Upper lobe of right lung (tissue), 1 donor: ENCODE measurements around the gene SLC6A16. TPM values are rescaled to one million over a fixed set of nuclear protein-coding genes. Genes with fewer than 3 reads are reported as not detected.

ENCODE experiments used
- ATAC-seq: fragments of 200-7000 bp; cut with Tn5 transposase; one replicate; pipeline ENCODE4 v1.9.1; 2020; ENCODE audit warnings: mild to moderate bottlenecking, moderate library complexity
- DNase-seq: peaks from one replicate; pipeline ENCODE4 v3.0.0-alpha.2; 2020
- H3K27ac ChIP-seq: fragments of 200-600 bp; one replicate; pipeline ENCODE4 v1.8.0; 2022
- H3K27me3 ChIP-seq: fragments of 200-600 bp; one replicate; pipeline ENCODE4 v1.8.0; 2022; ENCODE audit warnings: mild to moderate bottlenecking
- H3K36me3 ChIP-seq: fragments of 200-600 bp; one replicate; pipeline ENCODE4 v1.8.0; 2022
- H3K4me1 ChIP-seq: fragments of 200-600 bp; one replicate; pipeline ENCODE4 v1.8.0; 2022
- H3K4me3 ChIP-seq: fragments of 200-600 bp; one replicate; pipeline ENCODE4 v1.8.0; 2022; ENCODE audit warnings: mild to moderate bottlenecking
- H3K9me3 ChIP-seq: fragments of 200-600 bp; one replicate; pipeline ENCODE4 v1.8.0; 2022
- intact Hi-C: fragments of 100-400 bp; cut with DNase I; formaldehyde crosslinking; loops from one replicate; pipeline ENCODE4 v1.11.0; 2022
- total RNA-seq: library from RNA; stranded (reverse); fragmentation: NEBNext Ultra II Directional; extraction: Animal tissue kit (Norgen Biotek cat#: 25700); gene quantifications from one replicate; pipeline ENCODE4 v1.2.1, GENCODE V29; 2021
- TF ChIP-seq, protein P1 (sequence below): fragments of 200-600 bp; IDR thresholded peaks from one replicate; pipeline ENCODE4 v1.8.0; 2022; ENCODE audit warnings: antibody characterized with exemption
- donor health status: DM: no; HTN: yes; CAD: no; lungs with severe emphysema.

The SLC6A16 gene
- total RNA-seq, 1 donor from 2014 or later: 4.5 TPM

- no peaks in the 10 kb centered on the region for H3K27me3 ChIP-seq
- TF ChIP-seq, protein P1, sequence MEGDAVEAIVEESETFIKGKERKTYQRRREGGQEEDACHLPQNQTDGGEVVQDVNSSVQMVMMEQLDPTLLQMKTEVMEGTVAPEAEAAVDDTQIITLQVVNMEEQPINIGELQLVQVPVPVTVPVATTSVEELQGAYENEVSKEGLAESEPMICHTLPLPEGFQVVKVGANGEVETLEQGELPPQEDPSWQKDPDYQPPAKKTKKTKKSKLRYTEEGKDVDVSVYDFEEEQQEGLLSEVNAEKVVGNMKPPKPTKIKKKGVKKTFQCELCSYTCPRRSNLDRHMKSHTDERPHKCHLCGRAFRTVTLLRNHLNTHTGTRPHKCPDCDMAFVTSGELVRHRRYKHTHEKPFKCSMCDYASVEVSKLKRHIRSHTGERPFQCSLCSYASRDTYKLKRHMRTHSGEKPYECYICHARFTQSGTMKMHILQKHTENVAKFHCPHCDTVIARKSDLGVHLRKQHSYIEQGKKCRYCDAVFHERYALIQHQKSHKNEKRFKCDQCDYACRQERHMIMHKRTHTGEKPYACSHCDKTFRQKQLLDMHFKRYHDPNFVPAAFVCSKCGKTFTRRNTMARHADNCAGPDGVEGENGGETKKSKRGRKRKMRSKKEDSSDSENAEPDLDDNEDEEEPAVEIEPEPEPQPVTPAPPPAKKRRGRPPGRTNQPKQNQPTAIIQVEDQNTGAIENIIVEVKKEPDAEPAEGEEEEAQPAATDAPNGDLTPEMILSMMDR: peak; percentile 21
- peak within 1 kb of the TSS; percentile 76 for H3K4me3 ChIP-seq
- DNase-seq (peak; percentile 99), ATAC-seq (peak; percentile 95)
- intact Hi-C loops: no loop called here
- H3K4me1 ChIP-seq: peaks cover 7% of the 10 kb centered on the region
- H3K27ac ChIP-seq: peak within 1 kb of the TSS; percentile 88
- H3K36me3 ChIP-seq: peaks cover 10% of the 10 kb centered on the region
- H3K9me3 ChIP-seq: peaks cover 2% of the 10 kb centered on the region
These were observed 38.5 kb upstream of the SLC6A16 start, which contains the start of gene DKKL1 for GRCh38 chr19:49363268-49364082. TSS of gene DKKL1 (plus strand) at chr19:49363877. CDS start at chr19:49363999, 122 bp downstream.

DNA sequence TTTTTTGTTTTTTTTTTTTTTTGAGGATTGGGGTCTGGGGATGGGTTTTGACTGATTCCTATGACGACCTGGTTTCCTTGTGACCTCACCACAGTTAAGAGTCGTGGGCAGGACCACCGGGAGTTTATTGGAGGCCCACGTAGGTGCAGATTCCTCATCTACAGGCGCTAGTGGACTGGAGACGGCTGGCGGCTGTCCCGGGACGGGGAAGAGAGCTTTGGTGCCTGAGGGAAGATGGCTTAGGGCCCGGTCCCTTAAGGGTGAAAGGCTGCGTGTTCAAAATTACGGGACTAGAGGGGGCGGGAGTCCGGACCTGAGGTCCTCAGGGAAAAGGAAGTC, 37.9 kb upstream of the SLC6A16 start:
- peak; percentile 71 for DNase-seq
- H3K4me3 ChIP-seq: peak overlapping the region; percentile 76
- no peak for ATAC-seq
- H3K27me3 ChIP-seq: no peaks in the 10 kb centered on the region
- H3K4me1 ChIP-seq: peaks cover 7% of the 10 kb centered on the region
- TF ChIP-seq, protein P1: no peak
- H3K36me3 ChIP-seq: peaks cover 15% of the 10 kb centered on the region
- H3K9me3 ChIP-seq: no peaks in the 10 kb centered on the region
- intact Hi-C loops: no loop called here
- H3K27ac ChIP-seq: peak overlapping the region; percentile 61

- intact Hi-C loops: no loop called here
- H3K9me3 ChIP-seq: no peaks in the 10 kb centered on the region
- ATAC-seq: peak; percentile 16
- peak within 1 kb of the TSS; percentile 76 for H3K4me3 ChIP-seq
- no peaks in the 10 kb centered on the region for H3K27me3 ChIP-seq
- peak; percentile 85 for DNase-seq
- peak within 1 kb of the TSS; percentile 88 for H3K27ac ChIP-seq
- H3K36me3 ChIP-seq: peaks cover 15% of the 10 kb centered on the region
- TF ChIP-seq, protein P1: no peak
- H3K4me1 ChIP-seq: peaks cover 7% of the 10 kb centered on the region
These were observed 37.3 kb upstream of the SLC6A16 start, which contains the start of gene TEAD2 for GRCh38 chr19:49362048-49362928. TSS of gene TEAD2 (minus strand) at chr19:49362416. CDS start at chr19:49360075, 2,341 bp downstream.

DNA sequence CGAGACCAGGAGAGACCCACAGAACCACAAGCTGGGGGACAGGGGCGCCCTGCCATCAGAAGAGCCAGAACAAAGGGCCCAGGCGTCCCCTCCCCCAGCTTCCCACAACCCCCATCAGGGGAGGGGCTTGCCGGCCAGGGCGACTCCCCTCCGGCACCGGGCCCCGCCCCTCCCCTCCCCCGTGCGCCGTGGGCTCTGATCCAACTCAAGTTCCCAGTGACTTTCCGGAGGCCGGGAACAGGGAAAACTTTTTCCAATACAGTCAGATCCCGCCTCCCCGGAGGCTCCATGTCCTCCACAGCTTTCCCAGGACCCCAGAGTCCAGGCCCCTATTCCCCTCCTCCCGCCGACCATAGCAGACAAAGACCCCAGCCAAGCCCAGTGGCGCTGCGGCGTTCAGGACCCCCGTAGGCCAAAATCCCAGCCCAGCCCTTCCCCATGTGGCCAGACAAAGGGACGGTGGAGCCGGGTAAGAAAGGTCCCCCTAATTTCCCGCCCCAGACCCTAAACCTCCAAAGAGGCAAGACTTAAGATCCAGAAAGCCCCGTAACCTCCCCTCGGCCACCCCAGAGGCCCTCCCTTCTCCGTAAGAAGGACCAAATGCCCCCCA, 36.6 kb upstream of the SLC6A16 start:
- peak; percentile 40 for ATAC-seq
- TF ChIP-seq, protein P1: no peak
- Histone ChIP-seq H3K4me1 (peaks cover 7% of the 10 kb centered on the region), H3K27ac (peak overlapping the region; percentile 88), H3K9me3 (no peaks in the 10 kb centered on the region), H3K4me3 (peak overlapping the region; percentile 76), H3K36me3 (peaks cover 15% of the 10 kb centered on the region), H3K27me3 (no peaks in the 10 kb centered on the region)
- peak; percentile 88 for DNase-seq
- intact Hi-C loops: no loop called here
